ENCODE data around the gene ZDHHC21. TPM values are rescaled to one million over a fixed set of nuclear protein-coding genes. Genes with fewer than 3 reads are reported as not detected.
A peak's percentile ranks its signal among the peaks of the same experiment; 100 is the strongest.

Gene ZDHHC21
- polyA plus RNA-seq, 4 donors: 14.5 to 30.3 (median 17.3) TPM

DNA sequence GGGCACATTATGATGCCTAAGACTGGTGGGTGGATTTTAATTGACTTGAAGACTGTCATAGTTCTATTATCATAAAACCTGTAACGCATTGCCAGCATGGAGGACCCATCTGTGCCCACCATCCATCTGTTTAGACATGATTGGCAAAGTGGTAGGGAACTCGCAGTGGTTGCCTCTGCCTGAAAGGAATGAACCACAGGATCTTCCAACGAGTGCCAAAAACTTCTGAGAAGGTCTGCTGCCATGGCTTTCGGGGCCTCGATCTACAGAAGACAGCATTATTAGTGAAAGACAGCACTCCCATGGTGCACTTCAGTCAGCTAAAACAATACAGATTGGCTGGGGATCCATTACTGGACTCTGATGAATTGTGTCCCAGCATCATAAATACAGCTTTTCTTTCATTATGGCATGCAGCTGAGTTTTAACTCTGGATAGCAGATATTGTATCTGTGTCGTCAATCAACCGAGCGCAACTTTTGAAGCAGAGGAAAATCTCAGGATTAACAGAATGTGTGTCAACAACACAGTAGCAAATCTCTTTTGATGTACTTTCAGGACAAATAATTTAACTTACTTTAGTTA is 74.3 kb downstream of the ZDHHC21 start:
- no peak for DNase-seq (ENCODE audit: low read depth in 4 of 4, low spot score in 2 of 4)

DNA sequence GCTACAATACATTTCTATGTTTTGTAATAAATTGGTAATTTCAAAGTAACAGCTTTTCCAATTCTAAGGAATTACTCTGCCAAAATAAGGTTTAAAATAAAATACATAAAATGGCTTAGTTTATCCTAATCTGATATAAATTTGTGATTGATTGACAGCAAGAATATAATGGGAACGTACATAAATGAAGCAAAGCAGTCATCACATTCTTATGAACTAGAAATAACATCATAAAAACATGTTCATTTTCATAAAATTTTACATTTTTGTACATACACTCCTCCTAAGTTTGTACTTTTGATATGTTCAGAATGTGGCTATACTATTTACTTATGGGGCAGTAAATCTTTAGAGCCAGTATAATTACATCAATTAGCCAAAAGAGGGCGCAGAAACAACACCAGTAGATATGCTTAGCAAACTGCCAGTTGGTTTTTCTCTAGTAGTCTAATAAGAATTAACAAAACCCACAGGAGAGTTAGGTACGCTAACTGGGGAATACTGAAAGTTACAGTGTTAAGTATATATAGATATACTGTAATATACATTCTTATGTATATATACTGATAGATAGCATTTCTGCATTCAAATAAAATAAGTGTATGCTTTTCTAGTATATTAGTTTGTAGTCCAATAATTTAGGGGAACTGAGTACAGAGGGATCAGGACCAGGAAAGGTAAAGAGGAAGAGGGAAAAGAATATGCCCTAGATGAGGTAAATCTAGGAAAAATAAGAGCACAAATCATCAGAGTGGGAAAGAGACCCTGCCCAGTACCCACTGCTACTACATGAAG is 76.8 kb downstream of the ZDHHC21 start:
- peak in 3 of 4 donors; percentile 15 to 34 (median 26) for DNase-seq (ENCODE audit: low read depth in 4 of 4, low spot score in 2 of 4)

DNA sequence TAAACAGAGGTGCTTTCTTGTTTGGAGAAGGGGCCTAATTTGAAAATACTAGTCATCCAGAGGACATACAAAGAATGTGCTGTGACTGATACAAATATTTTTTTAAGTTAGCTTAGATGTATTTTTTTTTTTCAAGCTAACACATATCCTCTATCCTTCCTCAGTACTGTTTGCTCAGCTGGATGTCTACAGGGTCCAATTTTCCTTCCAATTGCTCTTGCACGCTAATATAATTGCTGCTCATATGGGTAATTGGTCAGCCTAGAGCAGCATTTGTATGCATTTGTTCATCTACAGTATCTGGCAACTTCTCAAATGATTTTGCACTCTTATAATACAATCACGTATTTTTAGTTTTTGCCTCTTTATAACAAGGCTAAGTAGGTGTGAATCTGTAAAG is 84.7 kb downstream of the ZDHHC21 start:
- no peak for DNase-seq (ENCODE audit: low read depth in 4 of 4, low spot score in 2 of 4)

DNA sequence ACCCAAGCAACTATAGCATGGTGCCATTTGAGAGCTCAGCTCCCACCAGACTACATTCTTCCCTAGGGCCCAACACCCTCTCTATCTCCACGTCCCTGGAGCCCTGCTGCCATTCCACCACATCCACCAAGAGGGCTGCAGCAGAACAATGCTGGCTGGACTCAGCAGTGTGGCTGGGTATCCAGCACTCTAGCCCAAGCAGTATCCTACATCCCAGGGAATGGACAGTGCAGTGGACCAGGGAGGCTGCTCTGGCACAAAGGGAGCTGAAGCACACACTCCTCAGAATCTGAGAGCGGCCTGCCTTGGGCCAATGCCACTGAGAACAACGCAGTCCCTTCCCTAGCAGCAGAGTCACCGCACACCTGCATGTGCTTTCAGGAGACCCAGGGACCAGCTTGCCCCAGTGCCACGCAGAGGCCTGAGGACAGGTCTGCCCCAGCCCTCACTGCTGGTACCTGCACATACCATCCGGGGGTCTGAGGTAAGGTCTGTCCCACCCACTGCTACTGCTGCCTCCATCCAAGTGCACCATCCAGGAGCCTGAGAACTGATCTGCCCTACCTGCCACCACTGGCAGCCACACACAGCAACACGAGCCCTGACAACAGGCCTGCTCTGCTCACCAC is 95.9 kb downstream of the ZDHHC21 start:
- no peak for DNase-seq (ENCODE audit: low read depth in 4 of 4, low spot score in 2 of 4)

DNA sequence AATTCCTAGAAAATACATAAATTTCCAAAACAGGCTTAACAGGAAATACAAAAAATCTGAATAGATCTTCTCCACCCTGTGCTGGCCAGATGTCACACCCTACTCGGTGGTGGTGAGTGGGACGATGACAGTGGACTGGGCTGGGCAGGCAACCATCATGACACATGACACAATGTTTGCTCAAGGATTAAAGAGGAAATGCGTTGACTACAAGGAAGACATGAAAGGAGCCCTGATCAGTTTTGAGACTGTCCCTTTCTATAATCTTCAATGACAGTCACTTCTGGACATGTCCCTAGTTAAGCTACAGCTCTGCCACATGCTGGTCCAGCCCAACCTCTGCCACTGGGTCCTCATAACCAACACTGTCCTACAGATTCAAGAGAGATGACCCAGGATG is 99.8 kb downstream of the ZDHHC21 start:
- no peak for DNase-seq (ENCODE audit: low read depth in 4 of 4, low spot score in 2 of 4)

- DNase-seq (ENCODE audit: low read depth in 4 of 4, low spot score in 2 of 4): no peak
Measured at GRCh38 chr9:14591411-14591810, 101.8 kb downstream of the ZDHHC21 start.

DNA sequence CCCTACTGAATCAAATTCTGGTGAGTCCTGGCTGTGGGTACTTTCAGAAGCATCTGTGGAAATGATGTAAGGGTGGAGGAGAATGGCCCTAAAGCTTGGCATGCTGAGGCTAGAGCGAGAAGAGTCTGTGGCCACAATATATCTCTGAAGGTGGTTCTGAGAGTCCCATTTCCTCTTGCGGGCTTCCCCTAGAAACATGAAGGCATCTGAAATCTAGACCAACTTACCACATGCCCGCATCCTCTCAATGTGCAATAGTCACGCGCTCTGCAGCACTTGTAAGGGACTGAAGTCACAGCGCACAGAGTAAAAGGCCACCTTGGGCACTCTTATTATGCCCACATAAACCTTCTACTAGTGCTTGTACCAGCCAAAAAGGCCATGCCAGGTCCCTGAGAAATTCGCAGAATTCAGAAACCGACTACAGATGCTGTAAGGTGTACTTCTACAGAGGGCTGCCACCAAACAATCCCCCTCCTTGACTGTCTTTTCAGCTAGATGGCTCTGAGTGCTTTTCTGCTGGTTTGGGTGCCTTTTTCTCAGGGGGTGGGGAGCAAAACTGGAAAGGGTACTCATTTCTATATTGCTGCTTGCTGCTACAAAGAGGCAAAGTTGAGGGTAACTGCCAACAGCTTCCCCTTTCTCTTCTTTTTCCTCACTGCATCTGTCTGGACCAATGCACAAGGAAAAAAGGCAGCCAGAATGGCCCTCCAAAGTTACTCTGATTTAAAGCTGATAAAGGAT is 107.3 kb downstream of the ZDHHC21 start:
- no peak for DNase-seq (ENCODE audit: low read depth in 4 of 4, low spot score in 2 of 4)

GRCh38 chr9:14584571-14584970 is 108.7 kb downstream of the ZDHHC21 start:
- no peak for DNase-seq (ENCODE audit: low read depth in 4 of 4, low spot score in 2 of 4)

DNA sequence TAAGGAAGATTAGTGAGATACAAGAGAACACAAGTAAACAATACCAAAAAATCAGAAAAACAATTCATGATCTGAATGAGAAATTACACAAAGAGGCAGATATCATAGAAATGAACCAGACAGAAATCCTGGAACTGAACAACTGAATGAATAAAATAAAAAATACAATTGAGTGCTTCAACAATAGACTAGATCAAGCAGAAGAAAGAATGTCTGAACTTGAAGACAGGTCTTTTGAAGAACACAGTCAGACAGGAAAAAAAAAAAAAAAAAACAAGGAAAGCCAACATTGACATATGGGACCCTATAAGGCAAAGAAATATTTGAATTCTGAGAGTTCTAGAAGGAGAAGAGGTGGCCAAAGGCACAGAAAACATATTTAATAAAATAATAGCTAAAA is 115.2 kb downstream of the ZDHHC21 start:
- no peak for DNase-seq (ENCODE audit: low read depth in 4 of 4, low spot score in 2 of 4)

DNA sequence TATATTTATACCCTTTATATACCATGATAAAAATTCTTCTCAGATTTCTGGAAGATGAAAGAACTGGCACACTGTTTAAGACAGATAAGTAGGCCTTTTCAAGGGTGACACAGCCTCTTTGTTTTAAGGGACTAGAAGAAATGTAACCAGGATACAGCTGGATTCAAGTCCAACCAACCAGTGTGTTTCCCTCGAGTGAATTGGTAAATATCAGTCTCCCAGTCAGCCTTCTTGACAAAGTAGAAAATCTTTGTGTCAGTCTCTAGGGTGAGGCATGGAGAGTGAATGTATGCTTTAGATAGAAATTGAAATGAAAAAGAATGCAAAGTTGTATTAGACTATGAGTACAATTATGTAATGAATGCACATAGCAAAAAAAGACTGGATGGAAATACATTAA is 119.1 kb downstream of the ZDHHC21 start:
- DNase-seq (ENCODE audit: low read depth in 4 of 4, low spot score in 2 of 4): no peak

DNA sequence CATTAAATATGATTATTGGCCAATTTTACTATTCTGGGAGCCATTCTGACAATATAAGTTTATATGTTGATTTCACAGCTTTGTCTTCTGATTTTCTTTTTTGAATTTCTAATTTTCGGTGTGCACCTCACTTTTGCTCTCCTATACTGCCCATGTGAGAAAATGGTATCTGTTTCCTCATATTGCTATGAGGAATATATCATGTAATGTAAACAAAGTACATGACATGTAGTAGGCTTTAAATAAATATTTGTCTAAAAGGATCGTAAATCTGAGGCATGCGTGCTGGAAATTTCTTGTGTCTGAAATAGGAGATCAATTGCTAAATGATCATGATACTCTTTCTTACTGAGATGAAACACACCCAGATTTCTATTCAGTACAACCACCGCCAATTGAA is 119.9 kb downstream of the ZDHHC21 start:
- no peak for DNase-seq (ENCODE audit: low read depth in 4 of 4, low spot score in 2 of 4)

DNA sequence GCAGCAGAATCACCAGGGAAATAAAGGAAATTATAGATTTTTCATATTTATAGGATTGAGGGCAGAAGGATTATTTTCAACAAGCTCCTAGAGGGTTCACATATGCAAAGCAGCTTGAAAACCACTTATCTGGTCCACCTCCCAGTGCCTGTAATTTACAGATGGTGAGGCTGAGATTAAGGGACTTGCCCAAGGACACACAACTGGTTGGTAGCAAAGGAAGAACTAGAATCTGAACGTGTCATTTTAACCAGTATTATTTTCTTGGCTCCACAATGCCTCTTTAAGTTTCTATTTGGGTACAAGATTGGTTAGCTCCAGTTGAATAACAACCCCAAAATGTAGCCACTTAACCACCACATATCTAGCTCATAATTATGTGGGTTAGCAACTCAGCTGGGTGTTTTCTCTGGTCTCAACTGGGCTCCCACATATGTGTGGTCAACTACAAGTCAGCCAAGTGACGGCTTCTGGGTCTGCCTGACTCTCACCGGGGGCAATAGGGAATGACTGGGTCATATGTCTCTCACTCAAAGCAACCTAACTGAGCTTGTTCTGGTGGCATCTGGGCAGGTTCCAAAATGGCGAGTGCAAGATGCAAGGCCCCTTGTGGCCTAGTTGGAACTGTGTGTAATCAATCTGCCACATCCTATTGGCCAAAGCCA is 127.7 kb downstream of the ZDHHC21 start:
- DNase-seq (ENCODE audit: low read depth in 4 of 4, low spot score in 2 of 4): no peak

- no peak for DNase-seq (ENCODE audit: low read depth in 4 of 4, low spot score in 2 of 4)
Measured at GRCh38 chr9:14563902-14564624, 129.2 kb downstream of the ZDHHC21 start.

DNA sequence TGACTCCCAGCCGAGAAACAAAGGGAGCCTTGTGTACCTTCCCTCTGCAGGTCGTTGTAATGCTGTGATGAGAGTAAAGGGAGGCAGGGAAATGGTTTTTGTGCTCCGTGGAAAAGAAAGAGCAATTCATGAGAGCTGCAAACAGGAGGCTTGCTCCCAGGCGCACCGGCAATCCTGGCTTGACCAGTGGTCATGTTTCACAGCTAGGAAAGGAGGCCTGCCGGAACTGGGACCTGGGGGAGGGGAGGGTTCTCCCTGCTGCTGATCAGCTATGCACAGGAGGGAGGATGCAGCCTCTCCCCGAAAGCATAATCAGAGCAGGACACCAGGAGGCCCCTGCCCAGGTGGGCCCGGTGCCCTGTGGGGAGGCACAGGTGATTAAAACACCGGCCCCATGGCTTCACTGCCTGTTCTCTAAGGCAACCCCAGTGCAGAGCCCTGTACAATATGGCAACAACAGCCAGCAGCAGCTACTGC is 131.3 kb downstream of the ZDHHC21 start:
- DNase-seq (ENCODE audit: low read depth in 4 of 4, low spot score in 2 of 4): peak in 1 of 4 donors; percentile 28

Other genes starting within 250 kb of the ZDHHC21 start
- 1 to 10 TPM in 2 of 4 donors, under 1 TPM in 2; 0.11 to 2.3 (median 1.00) TPM for gene CER1, start 29.3 kb upstream of the ZDHHC21 start, polyA plus RNA-seq (ENCODE audit: insufficient read length in 4 of 4)
- gene FREM1, start 217.0 kb upstream of the ZDHHC21 start, polyA plus RNA-seq (ENCODE audit: insufficient read length in 4 of 4): 100 to 1,000 TPM; 154 to 231 (median 184) TPM

All from left renal cortex interstitium (tissue), 4 donors.